Mucosa of descending colon (tissue), 3 donors: ENCODE measurements around the gene MYCBP2. TPM values are rescaled to one million over a fixed set of nuclear protein-coding genes. Genes with fewer than 3 reads are reported as not detected.

Experiments used
- ATAC-seq: fragments of 200-7000 bp; cut with Tn5 transposase; one replicate; pipeline ENCODE4 v1.9.1; 2020; ENCODE audit warnings: mild to moderate bottlenecking, moderate library complexity
- DNase-seq, 3 donors: peaks; one replicate each; pipeline ENCODE4 v3.0.0-alpha.2; 2020
- H3K36me3 ChIP-seq: fragments of 200-600 bp; one replicate; pipeline ENCODE4 v1.8.0; 2021; ENCODE audit warnings: low read depth, mild to moderate bottlenecking
- H3K4me1 ChIP-seq: fragments of 200-600 bp; one replicate; pipeline ENCODE4 v1.8.0; 2021; ENCODE audit warnings: low read depth, mild to moderate bottlenecking
- H3K4me3 ChIP-seq: fragments of 200-600 bp; one replicate; pipeline ENCODE4 v1.8.0; 2021; ENCODE audit warnings: mild to moderate bottlenecking
- H3K9me3 ChIP-seq: fragments of 200-600 bp; one replicate; pipeline ENCODE4 v1.8.0; 2021; ENCODE audit warnings: mild to moderate bottlenecking
- CTCF ChIP-seq: fragments of 200-600 bp; IDR thresholded peaks from one replicate; pipeline ENCODE4 v1.8.0; 2022; ENCODE audit warnings: antibody characterized with exemption, mild to moderate bottlenecking
- intact Hi-C, 2 donors: fragments of 100-400 bp; cut with DNase I in 1 of 2; cut with micrococcal nuclease in 1 of 2; formaldehyde crosslinking; loops; one replicate each; pipeline versions ENCODE4 v1.11.0 to v1.11.1; 2022; cut with DNase I, micrococcal nuclease
- total RNA-seq, 3 donors: library from RNA; stranded (reverse); fragmentation: NEBNext Ultra II Directional in 2 of 3; extraction: Animal tissue kit (Norgen Biotek cat#: 25700) in 2 of 3; gene quantifications; one replicate each; pipeline versions ENCODE4 v1.2.1 to v1.2.4, GENCODE V29; 2021 to 2023
- donor health status: DM: no; HTN: no; CAD: no; lungs with moderate emphysema.
- donor health status: DM: no; HTN: no; CAD: no.
- donor health status: DM: no; HTN: yes; CAD: no.

MYCBP2 gene
- total RNA-seq, 3 donors from 2014 or later, result 27.6 to 81.5 (median 46.1) TPM

GRCh38 chr13:77329133-77329910, 2.4 kb upstream of the MYCBP2 start:
- DNase-seq, result peak; percentile 85 to 94 (median 91)
- ATAC-seq, result peak; percentile 79
- H3K36me3 ChIP-seq, result no peaks in the 10 kb centered on the region
- no peaks in the 10 kb centered on the region for H3K9me3 ChIP-seq
- no peak for TF ChIP-seq CTCF
- H3K4me1 ChIP-seq, result peaks cover 7% of the 10 kb centered on the region
- peak overlapping the region; percentile 47 for H3K4me3 ChIP-seq
- intact Hi-C loops, result no loop called here

- Histone ChIP-seq H3K4me1 (peaks cover 7% of the 10 kb centered on the region), H3K9me3 (no peaks in the 10 kb centered on the region), H3K4me3 (no peak overlapping the region), H3K36me3 (no peaks in the 10 kb centered on the region)
- intact Hi-C loops, result no loop called here
- no peak for TF ChIP-seq CTCF
- DNase-seq (no peak), ATAC-seq (no peak)
These were observed 1.9 kb upstream of the MYCBP2 start for GRCh38 chr13:77328819-77329132.

- DNase-seq (no peak), ATAC-seq (no peak)
- H3K36me3 ChIP-seq, result no peaks in the 10 kb centered on the region
- no peak for TF ChIP-seq CTCF
- peaks cover 7% of the 10 kb centered on the region for H3K4me1 ChIP-seq
- no peaks in the 10 kb centered on the region for H3K9me3 ChIP-seq
- intact Hi-C loops, result no loop called here
- no peak overlapping the region for H3K4me3 ChIP-seq
These were observed 1.4 kb downstream of the MYCBP2 start for GRCh38 chr13:77325371-77325980.

GRCh38 chr13:77323858-77324257, 3.0 kb downstream of the MYCBP2 start:
- ATAC-seq (no peak), DNase-seq (no peak)
- Histone ChIP-seq H3K4me1 (peaks cover 7% of the 10 kb centered on the region), H3K36me3 (no peaks in the 10 kb centered on the region), H3K9me3 (no peaks in the 10 kb centered on the region), H3K4me3 (no peak overlapping the region)
- intact Hi-C loops, result no loop called here
- no peak for TF ChIP-seq CTCF

- H3K4me3 ChIP-seq, result no peak overlapping the region
- no peaks in the 10 kb centered on the region for H3K36me3 ChIP-seq
- DNase-seq (no peak), ATAC-seq (no peak)
- no peaks in the 10 kb centered on the region for H3K4me1 ChIP-seq
- intact Hi-C loops, result no loop called here
- no peaks in the 10 kb centered on the region for H3K9me3 ChIP-seq
- no peak for TF ChIP-seq CTCF
These were observed 7.4 kb downstream of the MYCBP2 start for GRCh38 chr13:77319536-77319935.
